ENCODE results near the gene MDGA2. TPM values are rescaled to one million over a fixed set of nuclear protein-coding genes. Genes with fewer than 3 reads are reported as not detected.

The MDGA2 gene
- total and polyA plus RNA-seq, 2 of the 8 experiments (the other 6 are each of a cell fraction or from before 2014, with no cell fraction given): 0.11 to 0.69 TPM

GRCh38 chr14:46793144-46793543 is 882.3 kb downstream of the MDGA2 start:
- DNase-seq (ENCODE audit: low read depth in 1 of 2, low spot score in 2 of 2) (no peak), FAIRE-seq (no peak)
- no peak overlapping the region for H4K91ac ChIP-seq (replicated peaks; ENCODE audit: insufficient read length, low read length)
- ChIA-PET CTCF (ENCODE audit: partially characterized antibody) (no interaction called here), POLR2A (ENCODE audit: partially characterized antibody) (no interaction called here)
- no peak overlapping the region for H3K4ac ChIP-seq (replicated peaks; ENCODE audit: insufficient read length, low read depth, low read length)
- H3K56ac ChIP-seq (replicated peaks; ENCODE audit: insufficient read length, low read depth, low read length): no peak overlapping the region
- H3K36me3 ChIP-seq (ENCODE audit: control insufficient read depth in 2 of 4, insufficient read depth in 4 of 4, low read length in 3 of 4): no peaks in the 10 kb centered on the region
- H3K79me2 ChIP-seq (ENCODE audit: control insufficient read depth in 1 of 2, insufficient read depth in 2 of 2, low read length in 2 of 2): no peaks in the 10 kb centered on the region
- H4K8ac ChIP-seq (ENCODE audit: extremely low read depth, insufficient read depth, low read length): no peak overlapping the region
- H4K20me1 ChIP-seq (replicated peaks in 1 of 2; ENCODE audit: control insufficient read depth in 1 of 2, insufficient read depth in 2 of 2, low read length in 2 of 2): no peaks in the 10 kb centered on the region
- H3K4me3 ChIP-seq (ENCODE audit: extremely low read depth in 1 of 4, insufficient read depth in 2 of 4, low read depth in 3 of 4, low read length in 4 of 4): no peak overlapping the region
- no peak overlapping the region for H2BK120ac ChIP-seq (replicated peaks; ENCODE audit: low read depth, low read length)
- no peak overlapping the region for H3K18ac ChIP-seq (ENCODE audit: extremely low read depth, low read length)
- H3K23ac ChIP-seq (ENCODE audit: insufficient read length): no peak overlapping the region
- no peaks in the 10 kb centered on the region for H3K27me3 ChIP-seq (replicated peaks in 1 of 4; ENCODE audit: control insufficient read depth in 3 of 4, extremely low read depth in 1 of 4, insufficient read depth in 3 of 4, low read length in 3 of 4)
- H3K4me1 ChIP-seq (replicated peaks in 1 of 4; ENCODE audit: control insufficient read depth in 3 of 4, insufficient read depth in 4 of 4, low read length in 3 of 4): no peaks in the 10 kb centered on the region
- no peak overlapping the region for H2BK20ac ChIP-seq (ENCODE audit: low read length)
- H3K4me2 ChIP-seq (ENCODE audit: insufficient read depth in 1 of 2, low read depth in 2 of 2, low read length in 2 of 2): no peak overlapping the region
- H3K79me1 ChIP-seq (ENCODE audit: low read depth, low read length): no peaks in the 10 kb centered on the region
- H4K5ac ChIP-seq (ENCODE audit: insufficient read length, low read depth, low read length): no peak overlapping the region
- H2BK15ac ChIP-seq (ENCODE audit: low read length): no peak overlapping the region
- no peak overlapping the region for H2BK12ac ChIP-seq (ENCODE audit: low read depth, low read length)
- no peaks in the 10 kb centered on the region for H3K23me2 ChIP-seq (ENCODE audit: low read depth, low read length)
- no peak overlapping the region for H3K9ac ChIP-seq (replicated peaks in 1 of 4; ENCODE audit: extremely low read depth in 1 of 4, low read depth in 3 of 4, low read length in 3 of 4)
- no peaks in the 10 kb centered on the region for H3K9me3 ChIP-seq (ENCODE audit: insufficient read depth in 2 of 2, low read depth in 1 of 2, low read length in 1 of 2)
- no peak overlapping the region for H3K14ac ChIP-seq (ENCODE audit: insufficient read length)
- H2BK5ac ChIP-seq (ENCODE audit: low read depth, low read length): no peak overlapping the region
- H2AFZ ChIP-seq (ENCODE audit: low read length): no peak overlapping the region
- no peak overlapping the region for H2AK5ac ChIP-seq (ENCODE audit: low read depth, low read length)
- TF ChIP-seq EP300 (IDR thresholded peaks at IDR 0.05; ENCODE audit: borderline replicate concordance in 1 of 2, low read depth in 2 of 2, low read length in 2 of 2): no peak
- no peak for TF ChIP-seq SIX5 (IDR thresholded peaks at IDR 0.05; ENCODE audit: low read depth, low read length)
- no peak overlapping the region for H3K27ac ChIP-seq (ENCODE audit: low read depth, low read length)

Small RNAs within 50 kb of the gene (small RNA-seq; reads per million reads assigned to genes)
- gene RF00402 (ENCODE audit: insufficient read depth): not detected

Measured in H1 (cell line).